NB4 (cell line): ENCODE data around the gene MUTYH.
"Not testable (repeated sequence)": the region's sequence is repeated elsewhere in the genome, so short reads cannot be mapped to it uniquely, and the experiment has no call there.

Experiments
- DNase-seq: peaks from one replicate; pipeline ENCODE4 v3.0.0; 2010; ENCODE audit warnings: low read depth
- H3K4me3 ChIP-seq: one replicate; pipeline ENCODE4 v1.5.1; 2011; ENCODE audit warnings: mild to moderate bottlenecking, low read depth, low read length, moderate library complexity
- CTCF ChIP-seq: IDR thresholded peaks from one replicate; pipeline ENCODE4 v1.5.1; 2012; ENCODE audit warnings: low read depth, low read length
- MAX ChIP-seq: IDR thresholded peaks from 2 replicates; pipeline ENCODE4 v1.6.1; 2011; ENCODE audit warnings: low read depth, low read length
- MYC ChIP-seq: IDR thresholded peaks from 2 replicates; pipeline ENCODE4 v1.6.1; 2011; ENCODE audit warnings: low read depth, low read length
- POLR2A ChIP-seq: IDR thresholded peaks from 2 replicates; pipeline ENCODE4 v1.6.1; 2011; ENCODE audit warnings: mild to moderate bottlenecking; ENCODE audit not compliant: insufficient read length; ENCODE audit errors: extremely low read depth

MUTYH gene

GRCh38 chr1:45373573-45373972, 33.3 kb upstream of the MUTYH start:
- H3K4me3 ChIP-seq, result no peak overlapping the region
- TF ChIP-seq MAX (no peak), MYC (no peak), CTCF (no peak), POLR2A (no peak)
- no peak for DNase-seq

- TF ChIP-seq CTCF (no peak), MYC (no peak), MAX (no peak)
- H3K4me3 ChIP-seq, result no peak overlapping the region
Observed at GRCh38 chr1:45370575-45370974, 30.3 kb upstream of the MUTYH start.

GRCh38 chr1:45365051-45365450, 24.8 kb upstream of the MUTYH start:
- H3K4me3 ChIP-seq, result no peak overlapping the region
- no peak for DNase-seq
- TF ChIP-seq POLR2A, result no peak
- no peak for TF ChIP-seq CTCF
- no peak for TF ChIP-seq MYC
- no peak for TF ChIP-seq MAX

More at GRCh38 chr1:45370575-45370974, 30.3 kb upstream of the MUTYH start:
- no peak for DNase-seq

- no peak overlapping the region for H3K4me3 ChIP-seq
- TF ChIP-seq CTCF (no peak), POLR2A (no peak), MYC (no peak), MAX (no peak)
- DNase-seq, result no peak
Observed at GRCh38 chr1:45364294-45364693, 24.1 kb upstream of the MUTYH start.

- not testable (repeated sequence) for H3K4me3 ChIP-seq, DNase-seq
Observed at GRCh38 chr1:45360981-45361380, 20.7 kb upstream of the MUTYH start.

GRCh38 chr1:45359882-45360513, 19.8 kb upstream of the MUTYH start:
- H3K4me3 ChIP-seq, result no peak overlapping the region
- TF ChIP-seq MAX (no peak), MYC (no peak), CTCF (peak; percentile 27), POLR2A (no peak)
- DNase-seq, result peak; percentile 71
